ENCODE results near the gene MTPN.

The MTPN gene

GRCh38 chr7:135990258-135990657, 13.1 kb upstream of the MTPN start:
- DNase-seq (ENCODE audit: low read depth in 2 of 3, low spot score in 2 of 3): no peak

GRCh38 chr7:135981958-135982646, 4.9 kb upstream of the MTPN start:
- no peak for DNase-seq (ENCODE audit: low read depth in 2 of 3, low spot score in 2 of 3)

GRCh38 chr7:135980665-135981180, 3.6 kb upstream of the MTPN start:
- DNase-seq (ENCODE audit: low read depth in 2 of 3, low spot score in 2 of 3): peak in 1 of 3 experiments; percentile 22

- no peak for DNase-seq (ENCODE audit: low read depth in 2 of 3, low spot score in 2 of 3)
Measured at GRCh38 chr7:135980012-135980551, 2.9 kb upstream of the MTPN start.

GRCh38 chr7:135979471-135980011, 2.4 kb upstream of the MTPN start:
- DNase-seq (ENCODE audit: low read depth in 2 of 3, low spot score in 2 of 3): no peak

- no peak for DNase-seq (ENCODE audit: low read depth in 2 of 3, low spot score in 2 of 3)
Measured at GRCh38 chr7:135978624-135979023, 1.5 kb upstream of the MTPN start.

- no peak for DNase-seq (ENCODE audit: low read depth in 2 of 3, low spot score in 2 of 3)
Measured at GRCh38 chr7:135977742-135978066, 545 bp upstream of the MTPN start.

GRCh38 chr7:135976312-135977006, 700 bp downstream of the MTPN start:
- DNase-seq (ENCODE audit: low read depth in 2 of 3, low spot score in 2 of 3): no peak

GRCh38 chr7:135975166-135975565, 2.0 kb downstream of the MTPN start:
- DNase-seq (ENCODE audit: low read depth in 2 of 3, low spot score in 2 of 3): no peak

GRCh38 chr7:135974667-135975066, 2.5 kb downstream of the MTPN start:
- no peak for DNase-seq (ENCODE audit: low read depth in 2 of 3, low spot score in 2 of 3)

GRCh38 chr7:135971366-135971725, 5.8 kb downstream of the MTPN start:
- DNase-seq (ENCODE audit: low read depth in 2 of 3, low spot score in 2 of 3): no peak

GRCh38 chr7:135970682-135971365, 6.3 kb downstream of the MTPN start:
- no peak for DNase-seq (ENCODE audit: low read depth in 2 of 3, low spot score in 2 of 3)

- no peak for DNase-seq (ENCODE audit: low read depth in 2 of 3, low spot score in 2 of 3)
Measured at GRCh38 chr7:135970045-135970444, 7.1 kb downstream of the MTPN start.

- DNase-seq (ENCODE audit: low read depth in 2 of 3, low spot score in 2 of 3): no peak
Measured at GRCh38 chr7:135966341-135967043, 10.7 kb downstream of the MTPN start.

GRCh38 chr7:135965602-135966001, 11.6 kb downstream of the MTPN start:
- DNase-seq (ENCODE audit: low read depth in 2 of 3, low spot score in 2 of 3): no peak

- DNase-seq (ENCODE audit: low read depth in 2 of 3, low spot score in 2 of 3): no peak
Measured at GRCh38 chr7:135964791-135965190, 12.4 kb downstream of the MTPN start.

- no peak for DNase-seq (ENCODE audit: low read depth in 2 of 3, low spot score in 2 of 3)
Measured at GRCh38 chr7:135964274-135964673, 12.9 kb downstream of the MTPN start.

- DNase-seq (ENCODE audit: low read depth in 2 of 3, low spot score in 2 of 3): no peak
Measured at GRCh38 chr7:135962802-135963201, 14.4 kb downstream of the MTPN start.

- DNase-seq (ENCODE audit: low read depth in 2 of 3, low spot score in 2 of 3): no peak
Measured at GRCh38 chr7:135960709-135961451, 16.3 kb downstream of the MTPN start.

- DNase-seq (ENCODE audit: low read depth in 2 of 3, low spot score in 2 of 3): no peak
Measured at GRCh38 chr7:135959646-135960363, 17.4 kb downstream of the MTPN start.

Measured in activated CD8-positive, alpha-beta memory T cell treated with anti-CD3 and anti-CD28 coated beads for 48 hours (primary cell).